ENCODE data around the gene GABRQ.

GRCh38 chrX:152642931-152643564, 5.4 kb downstream of the GABRQ start:
- no peak for TF ChIP-seq POLR2AphosphoS5 (IDR thresholded peaks at IDR 0.05)
- no peak for TF ChIP-seq CTCF (IDR thresholded peaks at IDR 0.05)
